Renal cortex interstitium (tissue), 11 donors: ENCODE measurements around the gene HHIPL1. TPM values are rescaled to one million over a fixed set of nuclear protein-coding genes. Genes with fewer than 3 reads are reported as not detected.

Experiments used
- DNase-seq, 11 donors: peaks; one replicate each; pipeline ENCODE4 v3.0.0-alpha.2; 2013; ENCODE audit warnings: low read depth in 9 of 11, low spot score in 4 of 11; ENCODE audit errors: extremely low read depth in 1 of 11
- polyA plus RNA-seq, 3 donors: library from polyadenylated mRNA; unstranded; fragments of 120-200 nt; gene quantifications; one replicate each; pipeline ENCODE4 v1.2.1, GENCODE V29; 2013; ENCODE audit not compliant: insufficient read length in 3 of 3

Gene HHIPL1
- polyA plus RNA-seq, 3 donors = 1.5 to 2.4 (median 1.6) TPM

DNA sequence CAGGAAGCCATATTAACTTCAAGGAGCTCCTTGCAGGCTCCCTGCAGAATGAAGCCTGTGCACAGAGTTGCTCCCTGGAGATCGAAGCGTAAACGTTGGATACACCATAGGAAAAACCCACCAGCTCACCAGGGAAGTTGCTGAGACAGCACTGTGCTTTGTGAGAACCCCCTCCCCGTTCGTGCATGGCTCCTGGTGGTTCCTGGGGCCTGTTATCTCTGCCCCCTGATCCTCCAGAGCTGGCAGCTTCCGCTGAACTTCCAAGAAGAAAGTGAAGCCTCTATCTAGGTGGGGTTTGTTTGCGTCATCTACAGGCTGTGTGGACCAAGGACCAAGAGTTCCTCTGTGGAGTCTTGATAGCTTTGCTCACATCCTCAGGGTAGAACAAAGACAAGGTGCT is 38.6 kb upstream of the HHIPL1 start:
- DNase-seq = no peak

DNA sequence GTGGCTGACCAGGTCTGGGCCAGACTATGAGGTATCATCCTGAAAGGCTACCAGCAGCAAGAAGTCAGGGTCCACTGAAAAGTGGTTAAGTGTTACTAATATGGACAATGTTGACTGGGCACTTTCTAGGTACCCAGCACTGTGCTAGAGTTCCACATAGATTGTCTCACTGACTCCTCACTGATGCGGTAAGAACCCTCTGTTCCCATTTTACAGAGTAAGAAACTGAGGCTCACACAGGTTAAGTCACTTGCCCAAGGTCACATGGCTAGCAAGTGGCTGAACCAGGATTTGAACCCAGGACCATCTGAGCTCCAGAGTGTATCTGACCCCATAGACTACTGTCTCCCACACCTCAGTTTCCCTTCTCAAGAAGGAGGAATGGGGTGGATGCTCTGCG is 36.3 kb upstream of the HHIPL1 start:
- DNase-seq = no peak

DNA sequence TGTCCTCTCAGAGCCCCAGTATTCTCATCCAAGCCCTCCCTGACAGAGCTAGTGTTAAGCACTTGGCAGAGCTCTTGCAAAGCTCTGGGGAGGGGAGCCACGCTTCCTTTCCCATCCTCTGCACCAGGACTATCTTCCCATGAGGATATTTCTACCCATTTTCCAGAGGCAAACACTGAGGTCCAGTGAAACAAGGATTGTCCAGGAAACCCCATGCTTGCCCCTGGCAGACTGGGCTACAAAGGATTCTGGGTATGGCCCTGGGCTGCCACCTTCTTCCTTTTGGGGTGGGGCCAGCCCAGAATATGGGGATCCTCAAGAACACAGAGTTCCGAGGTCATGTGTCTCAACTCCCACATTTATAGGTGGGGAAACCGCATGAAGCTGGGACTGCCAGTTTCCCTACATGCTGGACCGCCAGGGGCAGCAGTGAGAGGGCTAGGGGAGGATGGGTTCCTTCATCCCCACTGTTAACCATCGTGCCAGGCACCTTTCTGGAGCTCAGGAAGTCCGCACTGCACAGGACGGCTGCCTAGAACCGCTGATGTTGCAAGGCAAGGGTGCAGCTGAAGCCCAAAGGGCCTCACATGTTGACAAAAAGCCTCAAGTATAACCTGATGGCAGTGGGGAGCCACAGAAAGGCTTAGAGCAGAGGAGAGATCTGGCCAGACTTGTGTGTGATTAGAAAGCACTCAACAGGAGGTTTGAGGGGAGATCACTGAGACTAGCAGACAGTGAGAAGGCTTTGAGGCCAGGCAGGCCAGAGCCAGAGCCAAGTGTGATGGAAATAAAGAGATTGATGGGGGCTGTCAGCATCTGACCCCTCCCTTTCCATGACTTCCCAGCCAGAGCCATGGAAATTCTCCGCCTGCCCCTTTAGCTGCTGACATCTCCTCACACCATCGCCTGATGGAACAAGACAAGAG is 35.4 kb upstream of the HHIPL1 start:
- DNase-seq = no peak

DNA sequence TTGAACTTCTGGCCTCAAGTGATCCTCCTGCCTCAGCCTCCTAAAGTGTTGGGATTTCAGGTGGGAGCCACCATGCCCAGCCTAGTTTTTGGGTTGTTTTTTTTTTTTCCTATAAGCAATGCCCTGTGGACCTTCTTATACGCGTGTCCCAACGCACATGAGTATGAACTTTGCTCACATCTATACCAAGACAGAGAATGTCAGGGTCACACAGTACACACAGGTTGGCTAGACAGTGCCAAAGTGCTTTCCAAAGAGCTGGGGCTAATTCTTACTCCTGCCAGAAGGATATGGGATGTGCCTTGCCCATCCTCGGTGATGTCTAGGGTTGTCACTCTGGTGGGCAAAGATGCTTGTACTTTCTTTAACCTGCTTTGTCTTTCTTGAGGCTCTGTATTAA is 33.3 kb upstream of the HHIPL1 start:
- no peak for DNase-seq

DNA sequence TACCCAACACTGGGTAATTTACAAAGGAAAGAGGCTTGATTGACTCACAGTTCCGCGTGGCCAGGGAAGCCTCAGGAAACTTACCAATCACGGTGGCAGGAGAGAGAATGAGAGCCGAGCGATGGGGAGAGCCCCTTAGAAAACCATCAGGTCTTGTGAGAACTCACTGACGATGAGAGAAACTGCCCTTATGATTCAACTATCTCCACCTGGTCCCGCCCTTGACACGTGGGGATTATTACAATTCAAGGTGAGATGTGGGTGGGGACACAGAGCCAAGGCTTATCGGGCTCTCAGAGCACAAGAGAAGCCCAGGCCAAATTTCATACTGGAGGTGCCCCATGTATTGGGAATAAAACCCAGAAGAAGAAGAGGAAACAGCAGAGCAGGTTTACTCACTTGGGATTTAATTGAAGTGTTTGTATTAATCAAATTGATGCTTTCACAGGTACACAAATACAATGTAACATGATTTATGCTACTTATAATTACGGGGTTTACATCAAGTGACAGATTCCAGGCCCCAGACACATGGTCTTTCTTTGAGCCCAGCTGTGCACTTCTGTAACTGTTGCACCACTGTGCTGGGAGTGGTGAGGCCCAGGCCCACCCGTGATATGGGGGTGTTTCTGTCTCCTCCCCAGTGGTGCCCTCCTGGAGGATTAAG is 32.7 kb upstream of the HHIPL1 start:
- no peak for DNase-seq

DNA sequence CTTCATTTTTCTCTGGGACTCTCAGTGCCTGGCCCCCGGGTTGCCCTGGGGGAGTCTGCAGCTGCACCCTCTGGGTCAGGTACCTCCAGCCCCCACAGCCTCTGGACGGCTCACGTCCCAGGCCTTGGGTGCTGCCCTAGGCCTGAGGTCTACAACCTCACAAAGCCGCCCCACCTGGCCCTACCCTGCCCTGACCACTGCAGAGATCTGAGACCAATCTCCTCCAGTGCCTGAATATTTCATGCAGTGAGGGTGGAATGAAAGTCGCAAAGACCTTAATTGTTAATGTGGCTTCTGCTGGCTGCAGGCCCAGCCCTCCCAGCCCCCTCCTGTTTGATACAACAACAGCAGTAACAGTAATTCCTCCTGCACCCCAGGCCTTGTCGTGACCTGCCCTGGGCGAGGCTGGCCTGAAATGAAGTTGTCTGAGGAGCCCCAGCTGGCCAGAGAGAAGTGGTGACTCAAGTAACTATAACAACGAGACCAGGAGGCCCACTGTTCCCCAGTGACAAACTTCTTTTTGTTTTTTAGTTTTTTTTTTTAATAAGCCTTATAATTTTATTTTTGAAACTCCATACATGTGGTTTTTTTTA is 32.1 kb upstream of the HHIPL1 start:
- DNase-seq = peak in 6 of 11 donors; percentile 56 to 78 (median 71)

DNA sequence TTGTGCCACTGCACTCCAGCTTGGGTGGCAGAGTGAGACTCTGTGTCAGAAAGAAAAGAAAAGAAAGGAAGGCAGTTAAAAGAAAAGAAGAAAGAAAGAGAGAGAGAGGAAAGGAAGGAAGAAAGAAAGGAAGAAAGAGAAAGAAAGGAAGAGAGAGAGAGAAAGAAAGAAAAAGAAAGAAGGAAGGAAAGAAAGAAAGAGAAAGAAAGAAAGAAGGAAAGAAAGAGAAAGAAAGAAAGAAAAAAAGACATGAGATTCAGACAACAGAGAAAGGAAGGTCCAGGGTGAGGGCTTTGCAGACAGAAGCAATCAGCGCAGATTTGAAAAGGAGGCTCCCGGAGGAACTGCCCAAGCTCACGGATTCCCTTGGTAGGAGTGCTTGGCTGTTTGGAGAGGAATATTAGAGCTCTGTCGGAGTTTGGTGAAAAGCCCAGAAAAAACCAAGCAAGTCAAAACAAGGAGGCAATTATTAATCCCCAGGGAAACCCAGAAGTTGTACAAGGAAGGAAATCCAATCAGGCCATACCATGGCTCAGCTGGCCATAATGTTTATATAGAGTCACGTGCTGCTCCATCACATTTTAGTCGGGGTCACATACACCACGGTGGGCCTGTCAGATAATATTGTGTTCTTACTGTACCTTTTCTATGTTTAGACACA is 29.3 kb upstream of the HHIPL1 start:
- no peak for DNase-seq

DNA sequence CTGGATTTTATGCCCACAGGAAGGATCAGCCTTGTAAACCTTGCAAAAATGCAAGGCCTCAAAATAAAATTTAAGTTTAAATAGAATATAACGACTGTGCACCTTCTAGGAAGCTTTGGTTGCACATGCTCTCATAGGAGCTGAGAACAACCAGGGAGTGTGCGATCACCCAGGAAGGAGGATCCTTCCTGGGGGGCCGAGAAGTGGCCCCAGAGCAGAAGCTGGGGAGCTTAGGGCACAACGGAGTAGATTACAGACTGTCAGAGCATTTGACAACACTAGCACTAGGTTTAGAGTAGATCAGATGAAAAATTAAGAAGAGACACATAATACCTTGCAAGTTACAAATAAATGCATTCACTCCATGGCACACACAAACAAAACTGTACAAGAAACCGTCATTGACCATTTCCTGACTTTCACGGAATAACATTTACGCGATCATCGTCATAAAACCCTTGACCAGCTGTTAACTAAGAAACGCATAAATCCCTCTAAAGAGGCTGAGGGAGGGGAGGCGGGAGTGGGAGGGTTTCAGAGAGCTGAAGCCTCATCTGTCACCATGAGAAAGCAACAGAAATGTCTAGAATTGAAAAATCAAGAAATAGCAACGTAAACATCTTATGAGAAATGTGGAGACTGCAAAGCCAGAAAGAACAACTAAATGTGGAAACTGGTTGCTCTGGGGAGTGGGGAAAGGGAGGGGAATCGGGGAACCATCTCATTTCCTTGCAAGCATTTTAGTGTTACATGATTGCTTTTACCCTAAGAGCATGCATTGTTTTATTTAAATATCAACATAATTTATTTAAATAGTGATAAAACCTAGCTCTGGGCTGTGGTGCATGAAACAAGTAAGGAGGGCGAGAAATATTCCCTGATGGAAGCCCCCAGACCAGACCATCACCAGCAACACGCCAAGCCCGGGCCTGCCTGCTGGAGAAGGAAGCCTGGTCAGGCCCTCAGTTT is 27.8 kb upstream of the HHIPL1 start:
- DNase-seq = peak in 3 of 11 donors; percentile 43 to 71 (median 59)

DNA sequence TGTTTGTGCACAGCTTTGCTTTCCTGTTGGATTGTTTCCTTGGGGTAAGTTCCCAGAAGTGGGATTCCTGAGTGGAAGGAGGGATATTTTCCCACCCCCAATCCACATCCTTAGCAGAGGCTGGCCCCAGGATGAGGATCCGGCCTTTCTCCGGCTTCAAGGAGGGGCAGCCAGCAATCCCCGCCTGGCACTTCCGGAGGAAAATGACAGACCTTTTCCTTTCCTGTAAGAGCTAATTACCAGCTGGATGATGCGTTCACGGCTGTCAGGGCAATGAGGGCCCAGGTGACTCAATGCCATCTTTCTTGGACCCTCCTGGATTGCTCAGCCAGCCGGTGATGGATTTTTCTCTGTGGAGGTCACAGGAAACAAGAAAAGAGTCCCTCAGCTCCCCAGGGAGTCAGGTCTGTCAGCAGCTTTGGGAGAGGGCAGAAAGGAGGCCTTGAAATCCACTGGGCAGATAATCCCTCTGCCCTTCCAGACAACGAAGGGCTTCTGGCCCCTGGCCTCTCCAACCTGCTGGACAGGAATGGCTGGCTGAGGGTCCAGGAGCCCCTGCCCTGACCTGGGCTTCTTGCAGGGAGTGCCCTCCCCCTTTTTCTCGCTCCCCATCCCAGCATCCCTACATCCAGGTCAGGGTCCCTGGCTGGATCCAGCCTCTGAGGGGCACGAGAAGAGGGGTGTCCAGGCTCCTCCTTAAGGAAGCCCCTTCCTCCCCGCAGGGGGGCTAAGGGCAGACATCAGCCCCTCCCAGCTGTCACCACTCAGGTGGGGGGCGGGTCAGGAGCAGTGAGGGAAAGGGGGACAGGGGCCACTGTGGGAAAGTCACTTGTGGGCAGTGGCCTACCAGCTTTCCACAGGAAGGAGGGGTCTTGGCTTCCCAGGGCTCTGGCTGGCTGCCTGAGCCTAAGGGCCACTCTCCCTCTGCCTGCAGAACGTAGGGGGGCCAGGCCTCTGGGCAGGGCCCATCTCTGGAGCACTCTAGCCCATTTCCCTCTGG is 24.8 kb upstream of the HHIPL1 start:
- DNase-seq = no peak

DNA sequence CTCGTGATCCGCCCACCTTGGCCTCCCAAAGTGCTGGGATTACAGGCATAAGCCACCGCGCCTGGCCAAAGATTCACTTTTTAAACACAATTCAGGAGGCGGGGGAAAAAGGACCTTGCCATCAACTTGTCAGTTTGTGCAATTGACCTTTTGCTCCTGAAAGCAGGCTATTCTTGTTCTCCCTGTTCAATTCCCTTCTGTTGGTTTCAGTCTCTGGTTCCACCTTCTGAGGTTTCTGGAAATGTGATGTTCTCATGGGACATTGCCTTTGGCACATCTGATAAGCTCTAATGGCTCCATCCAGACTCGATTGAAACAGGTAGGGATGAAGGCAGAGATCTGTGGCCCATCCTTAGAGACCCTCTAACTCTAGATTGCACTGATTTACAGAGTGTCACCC is 23.0 kb upstream of the HHIPL1 start:
- no peak for DNase-seq

DNA sequence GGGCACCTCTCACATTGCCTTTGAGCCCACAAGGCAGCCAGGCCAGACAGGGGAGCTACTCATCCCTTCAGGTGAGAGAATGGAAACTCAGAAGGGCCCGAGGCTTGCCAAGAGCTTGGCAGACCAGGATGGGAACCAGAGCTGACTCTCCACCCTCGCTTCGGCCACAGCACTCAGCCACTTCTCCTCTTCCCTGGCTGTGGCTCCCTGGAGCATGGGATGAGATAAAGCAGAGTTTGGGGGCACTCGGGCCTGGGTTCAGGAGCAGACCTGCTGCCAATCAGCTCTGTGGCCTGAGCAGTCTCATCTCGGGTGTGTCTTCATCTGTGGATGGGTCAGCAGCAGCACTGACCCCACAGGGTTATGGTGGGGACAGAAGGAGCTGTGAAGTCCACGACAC is 20.9 kb upstream of the HHIPL1 start:
- no peak for DNase-seq

DNA sequence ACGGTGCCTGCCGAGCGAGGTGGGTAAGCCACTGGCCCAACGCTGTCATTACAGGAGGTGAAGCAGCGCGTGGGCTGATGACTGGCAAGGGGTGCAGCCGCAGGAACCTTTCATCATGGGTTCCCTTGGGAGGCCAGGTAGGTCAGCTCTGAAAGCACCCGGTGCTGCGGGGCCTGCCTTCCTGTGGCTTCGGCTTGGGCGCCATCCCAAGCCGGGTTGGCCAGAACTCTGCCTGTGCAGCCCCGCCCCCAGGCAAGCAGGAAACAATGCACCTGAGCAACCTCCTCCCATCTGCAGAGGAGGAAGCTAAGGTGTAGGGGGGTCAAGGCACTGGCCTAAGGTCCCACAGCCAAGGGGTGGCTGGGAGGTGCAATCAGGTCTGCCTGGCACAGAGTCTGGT is 20.0 kb upstream of the HHIPL1 start:
- DNase-seq = no peak

DNA sequence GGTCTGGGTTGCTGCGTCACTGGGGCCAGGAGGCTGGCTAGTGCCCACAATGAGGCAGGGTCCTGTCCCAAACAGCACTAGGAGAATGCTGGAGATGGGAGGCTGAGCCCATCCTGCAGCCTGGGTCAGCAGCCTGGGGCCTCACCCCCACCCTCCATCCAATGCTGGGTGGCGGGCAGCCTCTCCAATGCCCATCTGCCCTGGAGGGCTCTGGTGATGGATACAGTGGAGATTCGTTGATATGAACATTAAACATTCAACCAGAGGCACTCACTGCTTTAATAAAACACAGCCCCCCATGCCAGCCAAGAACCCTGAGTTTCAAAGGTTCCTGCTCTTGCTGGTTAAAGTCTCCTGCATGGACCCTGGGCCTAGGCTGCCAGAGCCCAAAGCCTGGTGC is 19.5 kb upstream of the HHIPL1 start:
- DNase-seq = no peak

DNA sequence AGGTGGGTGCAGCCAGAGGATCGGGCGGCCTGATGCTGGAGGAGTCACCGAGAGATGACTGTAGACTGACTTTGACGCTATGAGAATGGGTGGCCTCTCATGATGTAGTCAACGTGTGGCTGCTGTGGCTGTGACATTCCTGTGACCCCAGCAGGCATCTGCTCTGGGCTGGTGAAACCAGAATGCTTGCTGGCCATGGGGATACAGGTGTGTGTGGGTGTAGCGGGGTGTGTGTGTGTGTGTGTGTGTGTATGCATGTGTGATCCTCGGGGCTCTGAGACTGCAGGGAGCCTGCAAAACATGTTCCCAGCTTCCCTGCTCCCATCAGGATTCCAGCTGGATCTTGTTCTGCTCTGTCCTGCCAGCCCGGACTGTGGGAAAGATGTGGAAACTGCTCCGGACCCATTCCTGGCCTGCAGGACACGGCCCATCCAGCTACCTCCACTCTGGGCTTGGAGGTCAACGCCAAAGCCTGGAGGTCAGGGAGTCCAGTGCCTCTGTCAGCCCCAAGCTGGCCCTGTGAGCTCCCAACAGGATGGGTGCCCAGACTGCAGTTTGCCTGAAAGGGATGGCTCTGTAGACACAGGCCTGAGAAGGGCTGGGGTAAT is 18.8 kb upstream of the HHIPL1 start:
- DNase-seq = no peak

DNA sequence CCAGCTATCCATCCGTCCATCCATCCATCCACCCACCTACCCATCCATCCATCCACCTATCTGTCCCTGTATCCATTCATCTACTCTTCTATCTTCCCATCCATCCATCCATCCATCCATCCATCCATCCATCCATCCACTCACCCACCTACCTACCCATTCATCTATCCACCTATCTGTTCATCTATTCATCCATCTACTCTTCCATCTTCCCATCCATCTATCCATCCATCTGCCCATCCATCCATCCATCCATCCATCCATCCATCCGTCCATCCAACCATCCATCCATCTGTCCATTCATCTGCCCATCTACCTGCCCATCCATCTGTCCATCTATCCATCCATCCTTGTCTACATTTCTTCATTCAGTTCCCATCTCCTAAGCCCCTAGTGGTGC is 17.8 kb upstream of the HHIPL1 start:
- no peak for DNase-seq

DNA sequence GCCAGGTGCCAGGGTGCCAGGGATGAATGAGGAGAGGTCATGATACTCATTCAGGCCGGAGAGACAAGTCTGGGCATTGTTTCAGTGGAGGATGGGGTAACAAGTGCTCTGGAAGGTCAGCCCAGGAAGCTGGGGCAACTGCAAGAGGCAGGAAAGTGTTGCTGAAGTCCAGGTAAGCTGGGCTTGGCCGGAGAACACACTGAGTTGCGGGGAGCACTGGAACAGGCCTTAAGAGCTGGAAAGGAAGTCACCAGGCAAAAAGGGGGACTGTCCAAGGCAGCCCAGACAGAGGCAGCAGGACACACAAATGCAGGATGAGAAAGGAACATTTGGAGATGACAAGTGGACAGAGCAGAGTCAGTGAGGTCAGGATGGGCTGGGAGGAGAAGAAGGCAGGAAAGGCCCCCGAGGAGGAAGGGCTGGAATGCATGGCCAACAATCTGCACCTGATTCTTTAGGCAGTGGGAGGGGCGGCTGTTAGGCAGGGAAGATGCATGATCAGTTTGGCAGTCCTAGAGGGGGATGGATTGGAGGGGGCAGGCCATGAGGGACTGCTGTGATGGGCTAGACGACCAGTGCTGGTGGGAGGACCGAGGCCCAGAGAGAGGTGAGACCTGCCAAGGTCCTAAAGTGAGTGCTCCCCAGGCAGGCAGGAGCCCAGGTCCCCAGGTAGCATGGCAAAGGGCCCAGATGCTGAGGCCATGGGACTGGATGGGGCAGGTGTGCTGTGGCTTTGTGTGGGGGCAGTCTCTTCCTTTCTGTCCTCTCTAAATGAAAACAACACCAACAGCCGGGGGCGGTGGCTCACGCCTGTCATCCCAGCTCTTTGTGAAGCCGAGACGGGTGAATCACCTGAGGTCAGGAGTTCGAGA is 17.2 kb upstream of the HHIPL1 start:
- DNase-seq = no peak
